ENCODE measurements around the gene TTC27.
"Not testable (repeated sequence)": the region's sequence is repeated elsewhere in the genome, so short reads cannot be mapped to it uniquely, and the experiment has no call there.

TTC27 gene

DNA sequence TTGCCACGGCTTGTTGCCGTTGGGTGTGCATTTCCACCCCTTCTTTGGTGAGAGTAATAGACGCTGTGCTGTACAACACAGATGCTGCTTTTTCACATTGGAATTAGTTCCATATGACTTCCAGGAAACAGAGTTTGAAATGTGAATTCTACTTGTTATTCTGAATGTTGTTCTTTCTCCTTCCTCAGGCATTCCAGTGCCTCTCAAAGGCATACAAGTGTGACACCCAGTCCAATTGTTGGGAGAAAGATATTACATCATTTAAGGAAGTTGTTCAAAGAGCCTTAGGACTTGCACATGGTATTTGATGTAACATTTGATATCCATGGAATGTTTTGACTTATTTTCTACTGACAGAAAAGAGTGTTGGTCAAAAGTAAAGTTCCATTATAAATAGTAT lies 184.5 kb downstream of the TTC27 start:
- no peak for DNase-seq

DNA sequence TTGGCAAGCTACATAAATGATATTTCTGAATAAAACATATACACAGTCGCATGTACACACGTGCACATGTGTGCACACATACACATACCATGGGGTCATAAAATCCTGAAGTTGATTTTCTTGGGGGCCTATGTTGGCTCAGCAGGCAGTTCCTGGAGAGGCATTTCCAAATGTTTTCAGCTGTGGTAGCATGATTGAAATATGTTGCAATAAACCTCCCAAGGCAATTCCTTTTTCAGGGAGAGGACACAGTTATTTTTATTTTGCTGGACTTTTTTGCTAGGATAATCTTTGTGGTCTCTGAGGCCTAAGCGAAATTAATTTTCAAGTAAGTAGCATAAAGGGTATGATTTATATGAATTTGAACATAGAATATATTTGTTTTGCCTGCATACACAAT lies 192.2 kb downstream of the TTC27 start:
- no peak for DNase-seq

DNA sequence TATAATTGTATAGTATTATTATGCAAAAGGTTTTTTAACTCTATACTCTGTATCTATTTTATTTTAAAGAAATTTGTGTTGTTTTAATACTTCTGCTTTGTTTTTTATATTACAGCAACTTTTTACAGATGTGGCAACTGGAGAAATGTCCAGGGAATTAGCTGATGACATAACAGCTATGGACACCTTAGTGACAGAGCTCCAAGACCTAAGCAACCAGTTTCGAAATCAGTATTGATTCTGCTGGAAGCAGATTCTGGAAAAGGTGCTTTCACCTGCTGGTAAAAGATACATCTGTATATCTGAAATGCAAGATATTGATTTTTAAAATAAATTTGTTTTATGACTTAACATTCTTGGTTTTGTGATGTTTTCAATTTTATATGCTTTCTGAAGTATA lies 192.9 kb downstream of the TTC27 start:
- no peak for DNase-seq

DNA sequence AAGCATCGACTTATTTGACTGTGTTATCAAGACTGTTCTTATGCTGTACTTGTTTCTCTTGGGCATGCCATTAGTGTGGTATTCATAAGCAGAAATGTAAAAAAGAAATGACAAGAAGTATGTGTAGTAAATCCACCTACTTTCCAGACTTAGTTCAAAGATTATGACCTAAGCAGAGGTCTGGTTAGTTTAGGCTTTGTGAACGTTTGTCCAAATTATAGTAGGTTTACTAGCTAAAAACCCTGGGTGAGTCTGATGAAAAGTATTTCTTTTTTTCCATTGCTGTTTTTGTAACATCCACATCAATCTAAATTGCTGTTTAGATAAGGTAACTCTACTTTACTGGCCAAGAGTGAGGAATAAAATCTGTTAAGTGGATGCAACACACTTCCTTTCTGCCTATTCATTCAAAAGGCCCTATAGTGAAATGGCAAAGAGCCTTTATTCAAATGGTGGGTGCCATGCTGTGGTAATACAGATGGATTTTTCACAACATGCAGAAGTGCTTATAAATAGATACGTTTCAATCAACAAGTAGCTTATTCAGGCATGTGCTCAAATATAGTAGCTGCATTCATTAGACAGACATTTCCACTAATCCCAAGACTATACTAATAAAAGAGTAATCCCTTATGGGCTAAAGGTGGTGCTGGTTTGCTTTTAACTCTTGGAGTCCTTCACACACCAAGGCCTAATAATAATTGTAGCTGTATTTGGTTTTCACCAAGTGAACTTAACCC lies 196.4 kb downstream of the TTC27 start:
- DNase-seq = no peak

DNA sequence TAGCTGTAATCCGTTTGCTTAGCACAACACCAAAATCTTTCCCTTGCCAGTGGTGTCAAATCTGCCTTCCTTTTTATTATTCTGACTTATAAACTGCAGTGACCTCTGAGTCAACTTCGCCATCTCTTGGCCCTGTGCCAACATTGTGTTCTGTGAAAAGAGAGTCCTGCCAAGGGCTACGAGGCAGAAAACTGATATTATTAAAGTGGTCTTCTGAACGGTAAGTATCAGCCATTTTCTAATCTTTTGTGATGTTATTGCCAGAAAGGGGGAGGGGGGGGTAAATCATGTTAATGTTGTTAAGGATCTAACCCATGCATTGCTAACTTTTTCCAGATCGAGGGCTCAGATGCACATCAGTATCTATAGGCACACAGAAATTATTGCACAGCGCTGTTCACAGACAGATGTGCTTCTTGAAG lies 197.5 kb downstream of the TTC27 start:
- no peak for DNase-seq

DNA sequence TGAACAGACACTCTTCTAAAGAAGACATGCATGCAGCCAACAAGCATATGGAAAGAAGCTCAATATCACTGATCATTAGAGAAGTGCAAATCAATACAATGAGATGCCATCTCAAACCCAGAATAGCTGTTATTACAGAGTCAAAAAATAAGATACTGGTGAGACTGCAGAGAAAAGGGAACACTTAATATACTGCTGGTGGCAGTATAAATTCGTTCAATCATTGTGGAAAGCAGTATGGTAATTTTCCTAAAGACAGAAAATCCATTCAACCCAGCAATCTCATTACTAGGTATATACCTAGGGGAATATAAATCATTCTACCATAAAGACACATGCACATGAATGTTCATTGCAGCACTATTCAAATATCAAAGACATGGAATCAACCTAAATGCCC lies 202.3 kb downstream of the TTC27 start:
- no peak for DNase-seq

DNA sequence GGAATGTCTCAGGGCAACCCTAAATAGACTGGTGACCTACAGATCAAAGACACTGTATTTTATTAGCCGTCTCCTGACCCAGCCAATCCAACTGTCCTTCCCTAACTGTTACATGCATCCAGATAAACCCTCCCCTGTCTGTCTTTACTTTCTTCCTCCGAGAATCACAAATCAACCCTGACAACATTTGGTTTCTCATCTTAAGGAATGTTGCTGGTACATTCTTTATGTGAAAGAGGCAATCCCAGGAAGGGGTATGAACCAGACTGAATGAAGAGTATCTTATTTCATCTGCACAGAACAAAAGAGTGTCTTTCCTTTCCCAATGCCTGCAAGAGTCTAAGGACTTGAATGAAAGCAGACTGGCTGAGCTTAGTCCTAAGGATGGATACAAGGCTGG lies 205.0 kb downstream of the TTC27 start:
- no peak for DNase-seq

DNA sequence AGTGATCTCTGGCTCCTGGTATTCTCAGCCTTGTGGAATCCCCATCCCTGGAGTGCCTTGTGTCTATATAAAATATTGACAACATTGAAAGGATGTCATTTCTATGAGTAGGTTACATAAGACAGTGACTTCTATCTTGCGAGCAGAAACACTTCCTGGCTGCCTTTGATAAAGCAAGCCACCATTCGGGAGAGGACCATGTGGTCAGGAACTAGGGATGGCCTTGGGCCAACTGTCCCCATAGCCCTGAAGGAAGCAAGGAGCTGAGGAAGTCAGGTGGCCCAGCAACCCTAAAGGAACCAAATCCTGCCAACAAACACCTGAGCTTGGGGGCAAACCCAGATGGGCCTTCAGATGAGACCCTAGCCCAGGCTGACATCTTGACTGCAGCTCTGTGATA lies 205.9 kb downstream of the TTC27 start:
- DNase-seq = no peak

DNA sequence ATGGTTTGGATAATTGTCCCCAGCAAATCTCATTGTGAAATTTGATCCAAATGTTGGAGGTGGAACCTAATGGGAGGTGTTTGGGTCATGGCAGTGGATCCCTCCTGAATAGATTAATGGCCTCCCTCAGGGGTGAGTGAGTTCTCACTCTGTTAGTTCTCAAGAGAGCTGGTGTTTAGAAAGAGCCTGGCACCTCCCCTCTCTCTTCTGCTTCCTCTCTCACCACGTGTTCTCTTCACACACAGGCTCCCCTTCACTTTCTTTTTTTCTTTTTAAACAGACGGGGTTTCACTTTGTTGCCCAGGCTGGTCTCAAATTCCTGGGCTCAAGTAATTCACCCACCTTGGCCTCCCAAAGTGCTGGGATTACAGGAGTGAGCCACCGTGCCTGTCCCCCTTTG lies 207.3 kb downstream of the TTC27 start:
- peak; percentile 7 for DNase-seq

DNA sequence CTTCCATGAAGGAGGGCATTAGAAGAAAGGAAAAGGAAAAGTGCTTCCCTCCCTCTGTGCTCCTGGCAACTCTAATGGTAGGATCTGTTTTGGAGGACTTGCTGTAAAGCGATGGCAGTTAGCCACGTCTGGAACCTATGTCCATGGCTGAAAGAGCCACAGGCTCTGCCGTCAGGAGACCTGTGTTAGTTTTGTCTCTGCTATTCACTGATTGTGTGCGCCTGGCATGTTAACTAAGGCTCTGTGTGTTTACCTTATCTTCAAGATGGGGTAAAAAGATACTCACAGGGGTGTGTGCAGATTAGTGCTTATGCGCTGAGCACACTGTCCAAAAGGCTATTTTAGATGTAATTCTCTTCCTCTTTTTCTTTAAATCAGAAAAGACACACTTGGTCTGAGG lies 209.1 kb downstream of the TTC27 start:
- no peak for DNase-seq

DNA sequence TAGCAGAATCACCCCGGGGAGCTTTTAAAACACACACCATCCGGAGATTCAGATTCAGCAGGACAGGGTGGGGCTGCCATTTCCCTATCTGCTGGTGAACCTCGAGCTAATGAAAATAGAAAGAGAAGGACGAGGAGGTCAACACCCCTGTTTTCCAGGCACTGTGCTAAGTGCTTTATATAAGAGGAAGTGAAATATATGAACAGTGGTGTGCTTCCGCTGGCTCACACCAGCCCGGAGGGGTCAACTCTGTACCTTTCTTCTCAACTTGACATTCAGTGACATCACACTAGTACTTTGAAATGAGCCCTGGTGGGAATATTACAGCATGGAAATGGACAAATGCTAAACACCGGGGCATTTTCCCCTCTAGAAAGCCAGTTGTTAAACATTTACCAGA lies 210.6 kb downstream of the TTC27 start:
- DNase-seq = peak; percentile 22

DNA sequence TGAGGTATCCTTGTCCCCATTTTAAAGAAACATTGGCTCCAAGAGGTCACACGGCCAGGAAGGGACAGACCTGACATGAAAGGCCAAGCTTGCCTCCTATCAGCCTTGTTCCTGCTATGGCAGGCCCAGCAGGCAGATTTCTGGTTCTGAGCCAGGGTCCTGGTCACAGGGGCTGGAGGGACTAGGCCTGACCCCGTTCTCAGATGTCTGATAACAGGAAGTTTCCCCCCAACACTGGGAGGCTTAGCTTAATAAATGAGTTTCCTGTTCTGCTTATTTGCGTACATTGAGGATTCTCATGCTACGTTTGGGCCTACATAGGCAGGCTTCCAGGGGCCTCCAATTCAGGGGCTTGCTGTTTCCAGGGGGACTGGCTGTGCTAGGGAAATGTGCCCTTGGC lies 211.1 kb downstream of the TTC27 start:
- no peak for DNase-seq

DNA sequence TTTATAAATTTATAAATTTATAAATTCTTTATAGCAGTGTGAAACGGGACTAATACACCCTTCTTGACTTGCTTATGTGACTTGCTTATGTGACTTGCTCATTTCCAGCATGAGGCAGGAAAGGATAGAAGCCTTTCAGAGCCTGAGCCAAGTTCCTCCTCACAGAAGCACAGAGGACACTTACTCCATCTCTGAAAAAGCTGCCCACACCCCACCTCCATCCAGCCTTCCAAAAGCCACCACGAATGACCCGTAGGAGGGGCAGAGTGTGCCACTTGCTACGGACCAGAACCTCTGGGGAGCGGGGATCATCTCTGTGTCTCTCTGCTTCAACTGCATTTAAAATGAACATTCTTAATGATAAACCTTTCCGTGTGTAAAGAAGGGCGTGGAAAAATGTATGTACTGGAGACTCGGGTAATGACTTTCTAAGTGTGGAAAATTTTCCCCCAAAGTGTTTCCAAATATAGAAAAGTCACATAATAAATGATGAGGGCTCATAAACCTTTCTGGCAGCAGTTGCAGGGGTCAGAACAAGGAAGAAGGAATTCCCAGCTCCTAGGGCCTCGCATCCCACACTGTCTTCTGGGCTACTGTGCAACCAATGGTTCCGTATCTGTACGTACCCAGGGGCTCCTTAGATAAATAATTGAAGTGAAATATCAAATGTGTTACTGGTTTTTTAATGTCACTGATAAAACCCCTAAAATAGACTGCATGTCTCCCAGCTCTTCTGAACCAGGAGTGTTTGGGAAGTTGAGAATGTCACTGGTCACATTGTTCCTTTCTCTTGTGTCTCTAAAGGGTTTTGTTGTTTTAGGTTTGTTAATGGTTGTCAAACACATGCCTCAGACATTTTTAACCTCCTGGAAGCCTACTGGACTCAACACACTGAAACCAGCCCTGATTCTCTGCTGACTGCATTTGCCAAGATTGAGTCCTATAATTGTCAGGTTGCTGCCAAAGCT lies 214.4 kb downstream of the TTC27 start:
- no peak for DNase-seq

DNA sequence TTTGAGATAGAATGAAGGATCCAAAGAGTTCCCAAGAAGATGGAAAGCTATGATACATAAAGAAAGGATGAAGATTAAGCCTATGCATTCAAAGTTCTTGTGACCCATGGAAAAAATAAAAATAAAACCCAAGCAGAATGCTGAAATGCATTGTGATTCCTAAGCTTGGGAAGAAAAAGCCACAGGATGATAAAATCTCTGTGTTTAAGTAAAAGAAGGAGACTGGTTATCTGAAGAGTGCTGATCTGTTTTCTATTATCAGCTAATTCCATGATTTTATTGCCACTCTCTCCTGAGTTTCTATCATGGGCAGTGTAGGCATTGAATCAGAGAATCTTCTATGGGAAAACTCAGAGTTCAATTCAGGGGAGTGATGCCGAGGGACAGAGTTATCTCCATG lies 215.8 kb downstream of the TTC27 start:
- DNase-seq = no peak

DNA sequence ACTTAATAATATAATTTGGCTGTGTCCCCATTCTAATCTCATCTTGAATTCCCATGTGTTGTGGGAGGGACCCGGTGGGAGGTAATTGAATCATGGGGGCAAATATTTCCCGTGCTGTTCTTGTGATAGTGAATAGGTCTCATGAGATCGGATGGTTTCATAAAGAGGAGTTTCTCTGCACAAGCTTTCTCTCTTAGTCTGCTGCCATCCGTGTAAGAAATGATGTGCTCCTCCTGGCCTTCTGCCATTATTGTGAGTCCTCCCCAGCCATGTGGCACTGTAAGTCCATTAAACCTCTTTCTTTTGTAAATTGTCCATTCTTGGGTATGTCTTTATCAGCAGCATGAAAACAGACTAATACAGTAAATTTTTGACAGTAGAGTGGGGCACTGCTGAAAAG lies 216.4 kb downstream of the TTC27 start:
- DNase-seq = no peak

DNA sequence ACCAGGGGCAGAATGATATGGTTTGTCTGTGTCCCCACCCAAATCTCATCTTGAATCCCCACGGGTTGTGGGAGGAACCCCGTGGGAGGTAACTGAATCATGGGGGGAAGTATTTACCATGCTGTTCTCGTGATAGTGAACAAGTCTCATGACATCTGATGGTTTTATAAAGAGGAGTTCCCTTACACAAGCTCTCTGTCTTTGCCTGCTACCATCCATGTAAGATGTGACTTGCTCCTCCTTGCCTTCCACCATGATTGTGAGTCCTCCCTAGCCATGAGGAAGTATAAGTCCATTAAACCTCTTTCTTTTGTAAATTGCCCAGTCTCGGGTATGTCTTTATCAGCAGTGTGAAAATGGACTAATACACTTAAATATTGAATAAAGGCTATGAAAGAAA lies 218.4 kb downstream of the TTC27 start:
- not testable (repeated sequence) for DNase-seq

DNA sequence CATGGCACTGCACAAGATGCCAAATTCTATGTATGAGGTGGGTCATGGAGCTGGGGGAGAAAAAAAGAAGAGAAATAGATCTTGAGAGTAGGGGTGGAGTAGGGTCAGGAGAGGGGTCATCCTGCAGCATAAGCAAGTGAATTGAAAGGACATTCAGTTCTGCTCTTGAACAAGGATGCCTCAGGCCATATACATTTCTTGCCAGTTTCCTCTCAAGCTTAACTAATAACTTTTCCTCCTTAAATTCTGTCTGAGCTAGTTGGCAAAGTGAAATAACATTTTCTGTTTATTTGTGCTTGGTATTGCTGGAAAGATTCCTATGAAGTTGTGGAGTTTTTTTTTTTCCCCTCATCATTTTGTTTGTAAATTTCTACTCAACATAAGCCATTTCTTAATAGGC lies 219.9 kb downstream of the TTC27 start:
- DNase-seq = no peak

DNA sequence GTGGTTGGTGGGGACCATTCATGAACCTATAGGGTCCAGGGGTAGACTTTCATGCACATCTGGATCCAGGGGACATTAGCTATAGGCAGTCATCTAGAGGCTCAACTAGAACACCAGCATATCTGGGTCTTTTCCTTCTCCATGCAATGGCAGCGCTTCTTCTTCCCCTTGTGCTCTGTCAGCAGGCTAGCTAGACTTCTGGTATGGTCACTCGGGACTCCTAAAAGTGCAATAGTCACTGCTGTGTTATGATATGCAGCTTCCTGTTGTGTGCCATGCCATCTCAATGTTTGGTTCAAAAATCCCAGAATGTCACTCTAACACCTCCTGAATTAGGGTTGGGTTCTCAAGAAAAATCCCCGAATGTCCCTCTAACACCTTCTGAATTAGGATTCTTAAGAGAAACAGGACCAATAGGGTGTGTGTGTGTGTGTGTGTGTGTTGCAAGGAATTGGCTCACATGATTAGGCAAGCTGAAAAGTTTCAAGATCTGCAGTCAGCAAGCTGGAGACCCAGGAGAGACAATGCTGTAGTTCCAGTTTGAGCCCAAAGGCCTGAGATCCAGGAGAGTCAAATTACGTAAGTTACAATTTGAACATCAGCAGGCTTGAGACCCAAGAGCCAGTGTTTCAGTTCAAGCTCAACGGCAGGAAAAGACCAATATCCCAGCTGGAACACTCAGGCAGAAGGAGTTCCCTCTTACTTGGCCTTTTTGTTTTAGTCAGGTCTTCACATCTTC lies 221.8 kb downstream of the TTC27 start:
- no peak for DNase-seq

DNA sequence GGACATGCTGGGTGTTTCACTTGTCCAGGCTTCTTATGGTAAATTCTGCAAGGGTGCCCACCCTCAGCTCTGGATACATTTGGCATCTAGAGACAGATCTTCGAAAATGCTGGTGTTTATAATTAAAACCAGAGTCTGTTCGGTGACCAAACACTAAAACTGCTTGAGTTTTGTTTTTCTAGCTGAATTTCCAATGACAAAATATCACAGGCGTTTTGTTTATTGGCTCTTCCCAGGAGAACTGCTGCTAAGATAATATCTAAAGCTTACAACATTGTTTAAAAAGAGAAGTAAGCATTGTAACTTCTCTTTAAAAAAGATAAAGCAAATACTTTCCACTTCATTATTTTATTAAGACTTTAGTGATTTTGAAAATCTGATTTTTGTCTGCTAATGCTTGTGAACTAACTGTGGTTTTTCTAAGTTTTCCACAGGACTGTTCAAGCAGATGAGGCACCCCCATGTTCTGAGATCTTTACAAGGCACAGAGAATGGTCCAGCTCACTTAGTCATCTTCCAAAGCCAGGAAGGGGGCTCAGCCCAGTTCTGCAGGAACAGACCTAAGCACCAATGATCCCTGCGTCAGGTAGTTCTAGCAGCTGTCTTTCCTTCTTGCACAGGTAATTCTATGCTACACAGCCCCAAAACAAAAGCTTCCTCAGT lies 224.1 kb downstream of the TTC27 start:
- DNase-seq = no peak

DNA sequence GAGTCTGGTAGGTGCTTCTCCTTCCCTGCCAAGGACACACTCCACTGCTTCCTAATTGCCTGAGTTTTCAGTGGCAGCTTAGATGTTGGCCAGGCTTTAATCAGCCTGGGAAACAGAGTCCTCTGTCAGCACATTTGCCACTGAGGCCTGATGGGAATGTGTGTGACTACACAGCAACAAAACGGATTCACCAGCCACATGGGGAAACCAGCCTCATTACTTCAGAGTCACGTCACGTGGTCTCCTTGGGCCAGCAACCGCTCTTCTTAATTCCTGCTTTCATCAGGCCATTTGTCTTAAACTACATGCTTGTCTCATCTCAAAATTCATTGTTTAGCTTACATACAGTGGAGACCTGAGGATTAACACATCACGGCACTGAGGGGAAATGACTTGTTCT lies 225.0 kb downstream of the TTC27 start:
- no peak for DNase-seq

DNA sequence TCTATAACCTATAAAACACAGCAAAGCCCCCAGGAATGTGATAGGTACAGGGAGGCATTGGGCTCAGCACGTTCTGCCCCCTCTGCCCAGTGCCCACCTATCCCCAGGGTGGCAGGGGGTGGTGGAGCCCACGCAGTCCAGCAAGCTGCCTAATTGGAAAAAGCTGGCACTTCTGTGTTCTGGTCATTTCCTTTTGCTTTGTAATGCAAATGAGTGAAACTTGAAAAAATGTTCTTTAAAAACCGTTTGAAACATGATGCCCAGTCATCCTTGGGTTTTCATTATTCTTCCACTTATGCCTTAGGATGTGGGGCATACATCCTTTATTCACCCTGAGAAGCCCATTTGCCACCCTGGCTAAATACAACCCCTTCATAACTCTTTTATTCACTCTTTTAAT lies 229.0 kb downstream of the TTC27 start:
- DNase-seq = no peak

DNA sequence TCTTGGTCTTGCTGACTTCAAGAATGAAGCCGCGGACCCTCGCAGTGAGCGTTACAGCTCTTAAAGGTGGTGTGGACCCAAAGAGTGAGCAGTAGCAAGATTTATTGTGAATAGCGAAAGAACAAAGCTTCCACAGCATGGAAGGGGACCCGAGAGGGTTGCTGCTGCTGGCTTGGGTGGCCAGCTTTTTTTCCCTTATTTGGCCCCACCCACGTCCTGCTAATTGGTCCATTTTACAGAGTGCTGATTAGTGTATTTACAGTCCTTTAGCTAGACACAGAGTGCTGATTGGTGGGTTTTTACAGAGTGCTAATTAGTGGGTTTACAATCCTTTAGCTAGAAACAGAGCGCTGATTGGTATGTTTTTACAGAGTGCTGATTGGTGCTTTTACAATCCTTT lies 230.9 kb downstream of the TTC27 start:
- DNase-seq = no peak

DNA sequence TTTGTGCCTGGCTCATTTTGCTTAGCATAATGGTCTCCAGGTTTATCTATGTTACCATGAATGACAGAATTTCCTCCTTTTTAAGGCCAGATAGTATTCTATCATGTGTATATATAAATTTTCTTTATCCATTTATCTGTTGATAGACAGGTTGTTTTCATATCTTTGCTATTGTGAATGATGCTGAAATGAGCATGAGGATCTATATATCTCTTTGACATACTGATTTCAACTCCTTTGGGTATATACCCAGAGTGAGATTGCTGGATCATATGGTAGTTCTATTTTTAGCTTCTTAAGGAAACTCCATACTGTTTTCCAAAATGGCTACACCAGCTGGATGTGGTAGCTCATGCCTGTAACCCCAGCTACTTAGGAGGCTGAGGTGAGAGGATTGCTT lies 232.5 kb downstream of the TTC27 start:
- no peak for DNase-seq

Measured in inflammatory macrophage treated with lipopolysaccharide for 4 hours (primary cell).